OCI-LY3 (cell line): ENCODE results near the gene ATP1A4.

Experiments used
- CTCF ChIP-seq: fragments of 200-600, 300-600 bp; sonication (generic); IDR thresholded peaks from 2 replicates; pipeline ENCODE4 v1.5.1; 2014; ENCODE audit warnings: antibody characterized with exemption, low read length, low read depth
- EZH2phosphoT487 ChIP-seq: fragments of 200-600 bp; shearing (Covaris generic); IDR thresholded peaks from 2 replicates; pipeline ENCODE4 v1.6.1; 2018; ENCODE audit warnings: antibody characterized with exemption, mixed run types, low read depth

- no peak for TF ChIP-seq CTCF
- no peak for TF ChIP-seq EZH2phosphoT487
Observed at GRCh38 chr1:160109686-160110085, 41.7 kb upstream of the ATP1A4 start.
